Thoracic aorta (tissue), 2 donors: ENCODE measurements around the gene CTNNA3. TPM values are rescaled to one million over a fixed set of nuclear protein-coding genes. Genes with fewer than 3 reads are reported as not detected.

Experiments
- ATAC-seq: fragments of 150-250 bp; one replicate; pipeline ENCODE4 v1.8.0; 2017; ENCODE audit warnings: low read depth; ENCODE audit not compliant: insufficient number of reproducible peaks, low FRiP score
- DNase-seq: peaks from one replicate; pipeline ENCODE4 v3.0.0-alpha.2; 2020; ENCODE audit warnings: low spot score
- H3K27ac ChIP-seq, 2 donors: fragments of 200-600 bp; sonication (generic); 1 replicate in 1 of 2; 2 replicates in 1 of 2; pipeline ENCODE4 v1.5.1; 2016; ENCODE audit warnings: mild to moderate bottlenecking in 2 of 2, moderate library complexity in 2 of 2
- H3K27me3 ChIP-seq: fragments of 200-600 bp; sonication (generic); replicated peaks from 2 replicates; pipeline ENCODE4 v1.6.0; 2016; ENCODE audit warnings: mild to moderate bottlenecking; ENCODE audit not compliant: insufficient read depth
- H3K36me3 ChIP-seq: fragments of 200-600 bp; sonication (generic); one replicate; pipeline ENCODE4 v1.5.1; 2016
- H3K4me1 ChIP-seq, 2 donors: fragments of 200-600 bp; sonication (generic); 1 replicate in 1 of 2; 2 replicates in 1 of 2; pipeline versions ENCODE4 v1.5.1 to v1.6.0; 2016; ENCODE audit warnings: low read depth in 2 of 2, mild to moderate bottlenecking in 1 of 2; ENCODE audit not compliant: control insufficient read depth in 1 of 2
- H3K4me3 ChIP-seq: fragments of 200-600 bp; sonication (generic); 2 replicates; pipeline ENCODE4 v1.5.1; 2016; ENCODE audit warnings: mild to moderate bottlenecking
- H3K9me3 ChIP-seq: fragments of 200-600 bp; sonication (generic); 2 replicates; pipeline ENCODE4 v1.5.1; 2016
- total RNA-seq, 2 donors: library from RNA; depleted of rRNA; stranded (reverse); fragments of >200 nt; gene quantifications; one replicate each; pipeline versions ENCODE4 v1.1.0 to v1.2.3, GENCODE V29; 2016
- TF ChIP-seq, protein P1 (sequence below): fragments of 200-600 bp; sonication (generic); IDR thresholded peaks from one replicate; pipeline ENCODE4 v1.5.1; 2019; ENCODE audit warnings: antibody characterized with exemption

CTNNA3 gene
- total RNA-seq, 2 donors from 2014 or later: 0.95 to 1.2 TPM

- TF ChIP-seq, protein P1, sequence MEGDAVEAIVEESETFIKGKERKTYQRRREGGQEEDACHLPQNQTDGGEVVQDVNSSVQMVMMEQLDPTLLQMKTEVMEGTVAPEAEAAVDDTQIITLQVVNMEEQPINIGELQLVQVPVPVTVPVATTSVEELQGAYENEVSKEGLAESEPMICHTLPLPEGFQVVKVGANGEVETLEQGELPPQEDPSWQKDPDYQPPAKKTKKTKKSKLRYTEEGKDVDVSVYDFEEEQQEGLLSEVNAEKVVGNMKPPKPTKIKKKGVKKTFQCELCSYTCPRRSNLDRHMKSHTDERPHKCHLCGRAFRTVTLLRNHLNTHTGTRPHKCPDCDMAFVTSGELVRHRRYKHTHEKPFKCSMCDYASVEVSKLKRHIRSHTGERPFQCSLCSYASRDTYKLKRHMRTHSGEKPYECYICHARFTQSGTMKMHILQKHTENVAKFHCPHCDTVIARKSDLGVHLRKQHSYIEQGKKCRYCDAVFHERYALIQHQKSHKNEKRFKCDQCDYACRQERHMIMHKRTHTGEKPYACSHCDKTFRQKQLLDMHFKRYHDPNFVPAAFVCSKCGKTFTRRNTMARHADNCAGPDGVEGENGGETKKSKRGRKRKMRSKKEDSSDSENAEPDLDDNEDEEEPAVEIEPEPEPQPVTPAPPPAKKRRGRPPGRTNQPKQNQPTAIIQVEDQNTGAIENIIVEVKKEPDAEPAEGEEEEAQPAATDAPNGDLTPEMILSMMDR: no peak
Observed at GRCh38 chr10:67319976-67320375, 376.0 kb downstream of the CTNNA3 start.

GRCh38 chr10:67308912-67309311, 387.1 kb downstream of the CTNNA3 start:
- no peaks in the 10 kb centered on the region for H3K4me1 ChIP-seq
- H3K27me3 ChIP-seq: no peaks in the 10 kb centered on the region
- TF ChIP-seq, protein P1: no peak
- no peaks in the 10 kb centered on the region for H3K9me3 ChIP-seq
- DNase-seq: no peak
- no peak overlapping the region for H3K4me3 ChIP-seq
- no peak for ATAC-seq
- no peak overlapping the region for H3K27ac ChIP-seq
- H3K36me3 ChIP-seq: no peaks in the 10 kb centered on the region

More at GRCh38 chr10:67319976-67320375, 376.0 kb downstream of the CTNNA3 start:
- Histone ChIP-seq H3K4me1 (no peaks in the 10 kb centered on the region), H3K27me3 (no peaks in the 10 kb centered on the region), H3K27ac (no peak overlapping the region), H3K36me3 (no peaks in the 10 kb centered on the region), H3K4me3 (no peak overlapping the region), H3K9me3 (no peaks in the 10 kb centered on the region)
- no peak for ATAC-seq
- DNase-seq: no peak

GRCh38 chr10:67306588-67307205, 389.3 kb downstream of the CTNNA3 start:
- ATAC-seq: no peak
- TF ChIP-seq, protein P1: peak; percentile 12

DNA sequence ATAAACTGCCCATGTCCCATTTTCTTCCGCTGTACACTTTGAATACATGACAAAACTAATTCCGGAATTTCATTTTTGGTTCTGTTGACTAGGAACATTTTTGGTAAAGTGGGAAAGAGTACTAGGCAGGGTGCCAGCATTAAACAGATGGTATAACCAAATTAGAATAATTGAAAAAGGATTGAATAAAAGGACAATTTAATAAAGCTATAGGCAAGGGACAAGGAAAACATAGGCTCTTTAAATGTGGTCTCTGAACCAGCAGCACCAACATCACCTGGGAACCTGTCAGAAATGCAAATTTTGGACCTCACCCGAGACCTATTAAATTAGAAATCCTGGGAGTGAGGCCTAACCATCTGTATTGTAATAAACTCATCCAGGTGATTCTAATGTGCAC, 393.3 kb downstream of the CTNNA3 start:
- H3K4me3 ChIP-seq: no peak overlapping the region
- no peak for ATAC-seq

More at GRCh38 chr10:67306588-67307205, 389.3 kb downstream of the CTNNA3 start:
- Histone ChIP-seq H3K4me1 (no peaks in the 10 kb centered on the region), H3K4me3 (no peak overlapping the region), H3K27ac (no peak overlapping the region), H3K9me3 (no peaks in the 10 kb centered on the region), H3K36me3 (no peaks in the 10 kb centered on the region), H3K27me3 (no peaks in the 10 kb centered on the region)
- DNase-seq: no peak

GRCh38 chr10:67299761-67300160, 396.2 kb downstream of the CTNNA3 start:
- Histone ChIP-seq H3K36me3 (no peaks in the 10 kb centered on the region), H3K4me1 (no peaks in the 10 kb centered on the region), H3K27ac (no peak overlapping the region), H3K4me3 (no peak overlapping the region), H3K27me3 (no peaks in the 10 kb centered on the region), H3K9me3 (no peaks in the 10 kb centered on the region)
- ATAC-seq (no peak), DNase-seq (no peak)
- TF ChIP-seq, protein P1: no peak

More for the DNA sequence above, 393.3 kb downstream of the CTNNA3 start:
- Histone ChIP-seq H3K27ac (no peak overlapping the region), H3K27me3 (no peaks in the 10 kb centered on the region), H3K9me3 (no peaks in the 10 kb centered on the region), H3K4me1 (no peaks in the 10 kb centered on the region), H3K36me3 (no peaks in the 10 kb centered on the region)
- DNase-seq: no peak
- TF ChIP-seq, protein P1: no peak
